GM21390 (cell line): ENCODE measurements around the gene ATP11B.
"Not testable (repeated sequence)": the region's sequence is repeated elsewhere in the genome, so short reads cannot be mapped to it uniquely, and the experiment has no call there.

Experiments used
- ATAC-seq: cut with Tn5 transposase; IDR thresholded peaks from one replicate; pipeline ENCODE4 v1.9.1; 2021; ENCODE audit not compliant: unreplicated experiment

ATP11B gene

GRCh38 chr3:182794455-182795388, 1.4 kb downstream of the ATP11B start:
- no peak for ATAC-seq

GRCh38 chr3:182795389-182795782, 2.1 kb downstream of the ATP11B start:
- ATAC-seq: peak; percentile 27

GRCh38 chr3:182796310-182796709, 3.0 kb downstream of the ATP11B start:
- no peak for ATAC-seq

GRCh38 chr3:182797876-182798275, 4.6 kb downstream of the ATP11B start:
- no peak for ATAC-seq

GRCh38 chr3:182799143-182799542, 5.8 kb downstream of the ATP11B start:
- not testable (repeated sequence) for ATAC-seq

GRCh38 chr3:182800508-182800907, 7.2 kb downstream of the ATP11B start:
- ATAC-seq: no peak

GRCh38 chr3:182802413-182803390, 9.4 kb downstream of the ATP11B start:
- ATAC-seq: no peak

GRCh38 chr3:182803596-182803995, 10.3 kb downstream of the ATP11B start:
- ATAC-seq: no peak

- ATAC-seq: no peak
These were observed 13.8 kb downstream of the ATP11B start for GRCh38 chr3:182807061-182807460.

- no peak for ATAC-seq
These were observed 14.9 kb downstream of the ATP11B start for GRCh38 chr3:182808041-182808770.

GRCh38 chr3:182809531-182809930, 16.2 kb downstream of the ATP11B start:
- ATAC-seq: no peak

- ATAC-seq: no peak
These were observed 17.4 kb downstream of the ATP11B start for GRCh38 chr3:182810574-182811268.

GRCh38 chr3:182811269-182811596, 17.9 kb downstream of the ATP11B start:
- no peak for ATAC-seq

GRCh38 chr3:182812123-182812522, 18.8 kb downstream of the ATP11B start:
- ATAC-seq: no peak

- no peak for ATAC-seq
These were observed 21.2 kb downstream of the ATP11B start for GRCh38 chr3:182814419-182815062.

- no peak for ATAC-seq
These were observed 22.9 kb downstream of the ATP11B start for GRCh38 chr3:182816181-182816580.

GRCh38 chr3:182818296-182818978, 25.1 kb downstream of the ATP11B start:
- no peak for ATAC-seq

GRCh38 chr3:182821221-182821981, 28.1 kb downstream of the ATP11B start:
- no peak for ATAC-seq

GRCh38 chr3:182822260-182822659, 29.0 kb downstream of the ATP11B start:
- not testable (repeated sequence) for ATAC-seq
